Measurements from ENCODE around the gene ESYT3. TPM values are rescaled to one million over a fixed set of nuclear protein-coding genes. Genes with fewer than 3 reads are reported as not detected.
"Not testable (repeated sequence)": the region's sequence is repeated elsewhere in the genome, so short reads cannot be mapped to it uniquely, and the experiment has no call there.

ESYT3 gene
- total RNA-seq, 4 donors from 2014 or later: 0.20 to 2.3 (median 0.77) TPM

GRCh38 chr3:138407236-138407907 lies 27.0 kb upstream of the ESYT3 start:
- no peak overlapping the region for H3K27ac ChIP-seq
- no peak overlapping the region for H3K4me3 ChIP-seq
- intact Hi-C loops (cut with DNase I; ENCODE audit: low total_unique reads) (no loop called here), in situ Hi-C loops (cut with MboI; ENCODE audit: low sequenced_read_pairs in 4 of 4) (loop anchor here in 3 of 4 donors (25.0 kb wide), 1 partner anchor 505 kb away; no protein-coding TSS in a partner anchor)
- DNase-seq (no peak), ATAC-seq (no peak)
- H3K4me1 ChIP-seq: no peaks in the 10 kb centered on the region
- TF ChIP-seq CTCF (IDR thresholded peaks at IDR 0.05 in 4 of 5, conservative IDR thresholded peaks at IDR 0.05 in 1 of 5) (no peak), POLR2A (IDR thresholded peaks at IDR 0.05) (no peak)
- no peaks in the 10 kb centered on the region for H3K9me3 ChIP-seq
- no peaks in the 10 kb centered on the region for H3K27me3 ChIP-seq
- H3K36me3 ChIP-seq: peaks cover 0 to 31% of the 10 kb centered on the region in 2 donors

- no peaks in the 10 kb centered on the region for H3K27me3 ChIP-seq
- peaks cover 0 to 6% of the 10 kb centered on the region in 2 donors for H3K4me1 ChIP-seq
- TF ChIP-seq POLR2A (IDR thresholded peaks at IDR 0.05) (no peak), CTCF (IDR thresholded peaks at IDR 0.05 in 4 of 5, conservative IDR thresholded peaks at IDR 0.05 in 1 of 5) (no peak)
- DNase-seq (no peak), ATAC-seq (peak; percentile 36 to 52)
- no peak overlapping the region for H3K27ac ChIP-seq
- H3K4me3 ChIP-seq: no peak overlapping the region
- intact Hi-C loops (cut with DNase I; ENCODE audit: low total_unique reads) (no loop called here), in situ Hi-C loops (cut with MboI; ENCODE audit: low sequenced_read_pairs in 4 of 4) (loop anchor here in 3 of 4 donors (25.0 kb wide), 1 partner anchor 503 kb away; no protein-coding TSS in a partner anchor)
- H3K36me3 ChIP-seq: peaks cover 0 to 15% of the 10 kb centered on the region in 2 donors
- H3K9me3 ChIP-seq: no peaks in the 10 kb centered on the region
Measured at GRCh38 chr3:138408751-138409570, 25.5 kb upstream of the ESYT3 start.

- Histone ChIP-seq H3K27ac (no peak overlapping the region), H3K36me3 (no peaks in the 10 kb centered on the region), H3K4me3 (no peak overlapping the region), H3K4me1 (peaks cover 4 to 6% of the 10 kb centered on the region in 2 donors), H3K9me3 (no peaks in the 10 kb centered on the region), H3K27me3 (no peaks in the 10 kb centered on the region)
- ATAC-seq (no peak), DNase-seq (no peak)
- intact Hi-C loops (cut with DNase I; ENCODE audit: low total_unique reads): loop anchor here (1.0 kb wide), 1 partner anchor 13 kb away; no protein-coding TSS in a partner anchor
- in situ Hi-C loops (cut with MboI; ENCODE audit: low sequenced_read_pairs in 4 of 4): loop anchor here in 3 of 4 donors (25.0 kb wide), 1 partner anchor 499 kb away; no protein-coding TSS in a partner anchor
- no peak for TF ChIP-seq CTCF (IDR thresholded peaks at IDR 0.05 in 4 of 5, conservative IDR thresholded peaks at IDR 0.05 in 1 of 5)
- TF ChIP-seq POLR2A (IDR thresholded peaks at IDR 0.05): no peak
Measured at GRCh38 chr3:138412821-138413551, 21.4 kb upstream of the ESYT3 start.

GRCh38 chr3:138416236-138416635 lies 18.2 kb upstream of the ESYT3 start:
- H3K36me3 ChIP-seq, H3K9me3 ChIP-seq, H3K4me3 ChIP-seq, DNase-seq, ATAC-seq, H3K27ac ChIP-seq, H3K27me3 ChIP-seq: not testable (repeated sequence)
- H3K4me1 ChIP-seq: peaks cover 7 to 10% of the 10 kb centered on the region in 2 donors
- in situ Hi-C loops (cut with MboI; ENCODE audit: low sequenced_read_pairs in 4 of 4): loop anchor here in 3 of 4 donors (25.0 kb wide), 1 partner anchor 496 kb away; no protein-coding TSS in a partner anchor
- intact Hi-C loops (cut with DNase I; ENCODE audit: low total_unique reads): loop anchor here (5.0 kb wide), 2 partner anchors 84 to 506 kb away; no protein-coding TSS in a partner anchor

Data from gastrocnemius medialis (tissue), 4 donors.